Spinal cord (tissue), 10 donors: Measurements from ENCODE around the gene SNCAIP. TPM values are rescaled to one million over a fixed set of nuclear protein-coding genes. Genes with fewer than 3 reads are reported as not detected.

ENCODE experiments used
- DNase-seq, 6 donors: peaks; one replicate each; pipeline versions ENCODE4 v3.0.0 to v3.0.0-alpha.2; 2013 to 2015; ENCODE audit warnings: low spot score in 6 of 6, low read depth in 4 of 6
- H3K27ac ChIP-seq: one replicate; pipeline ENCODE4 v1.5.1; 2013; ENCODE audit warnings: low read depth, low read length, control low read depth
- H3K27me3 ChIP-seq: one replicate; pipeline ENCODE4 v1.6.1; 2013; ENCODE audit warnings: low read length; ENCODE audit not compliant: control insufficient read depth, insufficient read depth
- H3K36me3 ChIP-seq: one replicate; pipeline ENCODE4 v1.6.1; 2013; ENCODE audit warnings: low read length; ENCODE audit not compliant: control insufficient read depth, insufficient read depth
- H3K4me1 ChIP-seq: one replicate; pipeline ENCODE4 v1.6.1; 2013; ENCODE audit warnings: low read length; ENCODE audit not compliant: control insufficient read depth, insufficient read depth
- H3K4me3 ChIP-seq: one replicate; pipeline ENCODE4 v1.5.1; 2013; ENCODE audit warnings: low read depth, low read length, control low read depth
- H3K9me3 ChIP-seq: one replicate; pipeline ENCODE4 v1.6.1; 2013; ENCODE audit warnings: low read length; ENCODE audit not compliant: control insufficient read depth, insufficient read depth
- WGBS: methylation state at CpG from one replicate; pipeline ENCODE4 v1.1.5; 2013; ENCODE audit warnings: missing lambda C conversion rate; ENCODE audit not compliant: insufficient coverage; 5-methylcytosine and 5-hydroxymethylcytosine counted together
- polyA plus RNA-seq, 2 donors: library from polyadenylated mRNA; unstranded; fragments of 120-200 nt; gene quantifications; one replicate each; pipeline ENCODE4 v1.2.1, GENCODE V29; 2013; ENCODE audit not compliant: insufficient read length in 2 of 2
- total RNA-seq, 2 donors: library from RNA; depleted of rRNA in 1 of 2; stranded (reverse); fragments of 120-200 nt in 1 of 2; fragments of >200 nt in 1 of 2; gene quantifications; one replicate each; pipeline versions ENCODE4 v1.2.3 to v1.2.4, GENCODE V29; 2013 to 2014
- donor health status: healthy.

Gene SNCAIP
- total and polyA plus RNA-seq, 4 donors = 33.4 to 69.2 (median 39.2) TPM

GRCh38 chr5:122292332-122292731, 19.7 kb upstream of the SNCAIP start:
- H3K4me1 ChIP-seq = no peaks in the 10 kb centered on the region
- peak in 1 of 6 donors; percentile 43 for DNase-seq
- H3K4me3 ChIP-seq = no peak overlapping the region
- H3K36me3 ChIP-seq = no peaks in the 10 kb centered on the region
- no peaks in the 10 kb centered on the region for H3K27me3 ChIP-seq
- H3K27ac ChIP-seq = peak overlapping the region; percentile 17
- no peaks in the 10 kb centered on the region for H3K9me3 ChIP-seq
- WGBS = no CpG with 5 or more reads among the region's 2 CpGs

- H3K4me1 ChIP-seq = peaks cover 3% of the 10 kb centered on the region
- no peak for DNase-seq
- WGBS = no CpG with 5 or more reads among the region's 2 CpGs
Measured at GRCh38 chr5:122295138-122295537, 16.9 kb upstream of the SNCAIP start.

GRCh38 chr5:122296871-122297270, 15.2 kb upstream of the SNCAIP start:
- WGBS = no CpG with 5 or more reads among the region's 2 CpGs

More at GRCh38 chr5:122295138-122295537, 16.9 kb upstream of the SNCAIP start:
- Histone ChIP-seq H3K36me3 (no peaks in the 10 kb centered on the region), H3K4me3 (no peak overlapping the region), H3K27ac (no peak overlapping the region), H3K27me3 (no peaks in the 10 kb centered on the region), H3K9me3 (no peaks in the 10 kb centered on the region)

GRCh38 chr5:122297587-122298298, 14.3 kb upstream of the SNCAIP start:
- Histone ChIP-seq H3K9me3 (no peaks in the 10 kb centered on the region), H3K4me3 (no peak overlapping the region), H3K27ac (no peak overlapping the region), H3K36me3 (no peaks in the 10 kb centered on the region), H3K27me3 (no peaks in the 10 kb centered on the region), H3K4me1 (peaks cover 3% of the 10 kb centered on the region)
- no peak for DNase-seq
- 96% methylated on average over 4 of the region's 6 CpGs for WGBS

More at GRCh38 chr5:122296871-122297270, 15.2 kb upstream of the SNCAIP start:
- H3K4me3 ChIP-seq = no peak overlapping the region
- no peaks in the 10 kb centered on the region for H3K27me3 ChIP-seq
- no peak overlapping the region for H3K27ac ChIP-seq
- no peak for DNase-seq
- H3K9me3 ChIP-seq = no peaks in the 10 kb centered on the region
- peaks cover 3% of the 10 kb centered on the region for H3K4me1 ChIP-seq
- H3K36me3 ChIP-seq = no peaks in the 10 kb centered on the region

GRCh38 chr5:122300374-122300773, 11.7 kb upstream of the SNCAIP start:
- no CpG with 5 or more reads among the region's 1 CpG for WGBS
- Histone ChIP-seq H3K9me3 (no peaks in the 10 kb centered on the region), H3K27ac (no peak overlapping the region), H3K4me1 (peaks cover 3% of the 10 kb centered on the region), H3K36me3 (no peaks in the 10 kb centered on the region), H3K27me3 (no peaks in the 10 kb centered on the region), H3K4me3 (no peak overlapping the region)
- DNase-seq = no peak

- WGBS = no CpG with 5 or more reads among the region's 2 CpGs
- Histone ChIP-seq H3K9me3 (no peaks in the 10 kb centered on the region), H3K4me3 (no peak overlapping the region), H3K36me3 (no peaks in the 10 kb centered on the region), H3K27me3 (no peaks in the 10 kb centered on the region), H3K4me1 (peaks cover 3% of the 10 kb centered on the region), H3K27ac (no peak overlapping the region)
- no peak for DNase-seq
Measured at GRCh38 chr5:122301016-122301415, 11.0 kb upstream of the SNCAIP start.

GRCh38 chr5:122304471-122305215, 7.4 kb upstream of the SNCAIP start:
- Histone ChIP-seq H3K4me1 (no peaks in the 10 kb centered on the region), H3K36me3 (no peaks in the 10 kb centered on the region), H3K27ac (no peak overlapping the region), H3K9me3 (no peaks in the 10 kb centered on the region), H3K4me3 (no peak overlapping the region), H3K27me3 (no peaks in the 10 kb centered on the region)
- DNase-seq = peak in 1 of 6 donors; percentile 36
- WGBS = no CpG with 5 or more reads among the region's 2 CpGs

- Histone ChIP-seq H3K4me1 (peaks cover 7% of the 10 kb centered on the region), H3K27me3 (no peaks in the 10 kb centered on the region), H3K9me3 (no peaks in the 10 kb centered on the region), H3K36me3 (no peaks in the 10 kb centered on the region), H3K27ac (no peak overlapping the region), H3K4me3 (no peak overlapping the region)
- no peak for DNase-seq
- WGBS = 50% methylated on average over 2 of the region's 2 CpGs
Measured at GRCh38 chr5:122306461-122306860, 5.6 kb upstream of the SNCAIP start.

- Histone ChIP-seq H3K27me3 (no peaks in the 10 kb centered on the region), H3K9me3 (no peaks in the 10 kb centered on the region), H3K27ac (peak overlapping the region; percentile 63), H3K36me3 (no peaks in the 10 kb centered on the region), H3K4me1 (peaks cover 15% of the 10 kb centered on the region), H3K4me3 (peak overlapping the region; percentile 59)
- 27% methylated on average over 3 of the region's 7 CpGs for WGBS
- DNase-seq = peak in 2 of 6 donors; percentile 22 to 60
Measured at GRCh38 chr5:122310889-122311288, 1.1 kb upstream of the SNCAIP start.
